ENCODE measurements around the gene CAPN8. TPM values are rescaled to one million over a fixed set of nuclear protein-coding genes. Genes with fewer than 3 reads are reported as not detected.

CAPN8 gene
- total RNA-seq (under 1 TPM in 1 of 2 experiments, not detected in 1; 0.21 TPM), polyA plus RNA-seq (under 1 TPM in 1 of 3 donors, not detected in 2; 0.36 TPM), total RNA-seq (0 to 1.5 (median 0.22) reads per million in 6 experiments)

- peaks cover 2 to 21% (median 3%) of the 10 kb centered on the region in 4 donors for H3K4me1 Mint-ChIP-seq
- DNase-seq (no peak), ATAC-seq (no peak)
- H3K27ac Mint-ChIP-seq, result no peak within 1 kb of the TSS
- no peaks in the 10 kb centered on the region for H3K9me3 Mint-ChIP-seq
- no peak within 1 kb of the TSS for H3K4me3 Mint-ChIP-seq
- POLR2A ChIA-PET, result no interaction called here
- peaks cover 0 to 2% (median 0%) of the 10 kb centered on the region in 5 donors for H3K27me3 Mint-ChIP-seq
- no peaks in the 10 kb centered on the region for H3K36me3 Mint-ChIP-seq
These were observed at the start of gene CAPN8 for GRCh38 chr1:223665592-223666312. CAPN8 (minus strand) TSS chr1:223665701; CDS start chr1:223665646, 55 bp downstream.

- POLR2A ChIA-PET, result interaction anchor here (1.0 kb wide), 1 partner anchor 131 kb away, joined by 3 read pairs; the partner anchor contains the start of gene TP53BP2
- H3K4me1 Mint-ChIP-seq, result peaks cover 35 to 79% (median 76%) of the 10 kb centered on the region in 4 donors
These were observed 49.5 kb upstream of the CAPN8 start for GRCh38 chr1:223714849-223715603.

GRCh38 chr1:223714421-223714724 is 48.9 kb upstream of the CAPN8 start:
- Mint-ChIP-seq H3K4me1 (peaks cover 33 to 77% (median 75%) of the 10 kb centered on the region in 4 donors), H3K4me3 (peak overlapping the region in 9 of 10 donors; percentile 65 to 90 (median 86)), H3K9me3 (no peaks in the 10 kb centered on the region), H3K27ac (peak overlapping the region; percentile 78 to 97 (median 94)), H3K27me3 (no peaks in the 10 kb centered on the region), H3K36me3 (peaks cover 0 to 10% (median 8%) of the 10 kb centered on the region in 3 donors)
- no peak for DNase-seq
- POLR2A ChIA-PET, result no interaction called here
- ATAC-seq, result no peak

More at GRCh38 chr1:223714849-223715603, 49.5 kb upstream of the CAPN8 start:
- Mint-ChIP-seq H3K9me3 (no peaks in the 10 kb centered on the region), H3K36me3 (peaks cover 0 to 17% (median 12%) of the 10 kb centered on the region in 3 donors), H3K27ac (peak overlapping the region; percentile 79 to 94 (median 93)), H3K4me3 (peak overlapping the region; percentile 12 to 84 (median 56)), H3K27me3 (no peaks in the 10 kb centered on the region)
- ATAC-seq (no peak), DNase-seq (no peak)

- H3K27me3 Mint-ChIP-seq, result no peaks in the 10 kb centered on the region
- DNase-seq, result peak in 3 of 10 donors; percentile 4 to 24 (median 13)
- H3K9me3 Mint-ChIP-seq, result no peaks in the 10 kb centered on the region
- ATAC-seq, result peak in 1 of 2 donors; percentile 11
- H3K36me3 Mint-ChIP-seq, result peaks cover 0 to 4% (median 3%) of the 10 kb centered on the region in 3 donors
- peaks cover 33 to 74% (median 73%) of the 10 kb centered on the region in 4 donors for H3K4me1 Mint-ChIP-seq
- H3K4me3 Mint-ChIP-seq, result peak overlapping the region; percentile 65 to 90 (median 86)
- POLR2A ChIA-PET, result interaction anchor here (1.0 to 3.3 kb wide), 4 partner anchors 12 to 278 kb away, joined by 3 to 22 read pairs (median 4); partner anchors contain the start of gene TP53BP2
- H3K27ac Mint-ChIP-seq, result peak overlapping the region; percentile 78 to 97 (median 92)
These were observed 48.3 kb upstream of the CAPN8 start for GRCh38 chr1:223713546-223714420.

GRCh38 chr1:223712850-223713474 is 47.5 kb upstream of the CAPN8 start:
- Mint-ChIP-seq H3K27ac (peak overlapping the region; percentile 78 to 97 (median 92)), H3K9me3 (no peaks in the 10 kb centered on the region), H3K4me3 (peak overlapping the region; percentile 65 to 90 (median 86)), H3K36me3 (no peaks in the 10 kb centered on the region), H3K4me1 (peaks cover 32 to 67% (median 66%) of the 10 kb centered on the region in 4 donors), H3K27me3 (no peaks in the 10 kb centered on the region)
- POLR2A ChIA-PET, result interaction anchor here (1.0 to 3.3 kb wide), 7 partner anchors 13 to 1000 kb away, joined by 3 to 22 read pairs (median 3); partner anchors contain the start of genes AIDA, BROX and TP53BP2
- DNase-seq, result peak; percentile 8 to 69 (median 44)
- peak; percentile 58 to 59 for ATAC-seq

GRCh38 chr1:223712194-223712849 is 46.8 kb upstream of the CAPN8 start, which contains the start of gene CAPN2:
CAPN2 (plus strand) TSS chr1:223712539; CDS start chr1:223712641, 102 bp downstream.
- Mint-ChIP-seq H3K27ac (peak within 1 kb of the TSS; percentile 88 to 97 (median 92)), H3K4me3 (peak within 1 kb of the TSS; percentile 66 to 90 (median 86)), H3K4me1 (peaks cover 29 to 61% (median 60%) of the 10 kb centered on the region in 4 donors), H3K36me3 (no peaks in the 10 kb centered on the region), H3K9me3 (no peaks in the 10 kb centered on the region), H3K27me3 (peaks cover 0 to 1% (median 0%) of the 10 kb centered on the region in 5 donors)
- ATAC-seq (peak; percentile 61 to 67), DNase-seq (peak in 8 of 10 donors; percentile 22 to 59 (median 52))
- POLR2A ChIA-PET, result interaction anchor here (0.7 to 3.3 kb wide), 7 partner anchors 15 to 1000 kb away, joined by 3 to 22 read pairs (median 3); partner anchors contain the start of genes AIDA, BROX and TP53BP2

GRCh38 chr1:223711747-223712193 is 46.3 kb upstream of the CAPN8 start:
- Mint-ChIP-seq H3K4me3 (peak overlapping the region; percentile 44 to 89 (median 81)), H3K9me3 (no peaks in the 10 kb centered on the region), H3K27ac (peak overlapping the region; percentile 66 to 92 (median 88)), H3K36me3 (no peaks in the 10 kb centered on the region), H3K4me1 (peaks cover 23 to 55% (median 54%) of the 10 kb centered on the region in 4 donors), H3K27me3 (peaks cover 0 to 4% (median 0%) of the 10 kb centered on the region in 5 donors)
- POLR2A ChIA-PET, result interaction anchor here (0.7 to 3.3 kb wide), 5 partner anchors 16 to 999 kb away, joined by 3 to 22 read pairs (median 3); partner anchors contain the start of genes AIDA and BROX
- ATAC-seq, result no peak
- no peak for DNase-seq

- DNase-seq (no peak), ATAC-seq (no peak)
- H3K4me3 Mint-ChIP-seq, result peak overlapping the region in 9 of 10 donors; percentile 44 to 89 (median 82)
- peak overlapping the region; percentile 17 to 92 (median 88) for H3K27ac Mint-ChIP-seq
- H3K4me1 Mint-ChIP-seq, result peaks cover 17 to 49% (median 48%) of the 10 kb centered on the region in 4 donors
- H3K36me3 Mint-ChIP-seq, result no peaks in the 10 kb centered on the region
- POLR2A ChIA-PET, result interaction anchor here (1.4 to 3.3 kb wide), 3 partner anchors 8 to 38 kb away, joined by 5 to 22 read pairs (median 6); no protein-coding TSS in a partner anchor
- H3K27me3 Mint-ChIP-seq, result peaks cover 0 to 4% (median 0%) of the 10 kb centered on the region in 5 donors
- no peaks in the 10 kb centered on the region for H3K9me3 Mint-ChIP-seq
These were observed 45.7 kb upstream of the CAPN8 start for GRCh38 chr1:223711173-223711572.

- POLR2A ChIA-PET, result interaction anchor here (1.7 to 3.3 kb wide), 2 partner anchors 9 to 39 kb away, joined by 5 to 22 read pairs; no protein-coding TSS in a partner anchor
- H3K4me3 Mint-ChIP-seq, result peak overlapping the region in 7 of 10 donors; percentile 49 to 89 (median 75)
- H3K27ac Mint-ChIP-seq, result peak overlapping the region in 9 of 10 donors; percentile 11 to 89 (median 85)
- ATAC-seq, result no peak
- no peak for DNase-seq
- H3K27me3 Mint-ChIP-seq, result peaks cover 0 to 4% (median 0%) of the 10 kb centered on the region in 5 donors
- H3K4me1 Mint-ChIP-seq, result peaks cover 17 to 42% (median 41%) of the 10 kb centered on the region in 4 donors
- no peaks in the 10 kb centered on the region for H3K9me3 Mint-ChIP-seq
- H3K36me3 Mint-ChIP-seq, result no peaks in the 10 kb centered on the region
These were observed 45.0 kb upstream of the CAPN8 start for GRCh38 chr1:223710179-223711133.

Data from naive thymus-derived CD8-positive, alpha-beta T cell (primary cell).